Lower leg skin (tissue), 3 donors: ENCODE results near the gene EFS.

Source experiments
- CTCF ChIP-seq, 3 donors: fragments of 450-650 bp; IDR thresholded peaks; one replicate each; pipeline ENCODE4 v1.5.1; 2016; ENCODE audit warnings: antibody characterized with exemption in 3 of 3, mild to moderate bottlenecking in 3 of 3, moderate library complexity in 2 of 3
- POLR2A ChIP-seq, 2 donors: fragments of 450-650 bp; IDR thresholded peaks; one replicate each; pipeline ENCODE4 v1.6.1; 2016 to 2017; ENCODE audit warnings: antibody characterized with exemption in 2 of 2, mild to moderate bottlenecking in 1 of 2, moderate library complexity in 1 of 2

- TF ChIP-seq CTCF (IDR thresholded peaks at IDR 0.05): no peak
- TF ChIP-seq POLR2A (IDR thresholded peaks at IDR 0.05): no peak
Measured at GRCh38 chr14:23398348-23398747, 33.4 kb upstream of the EFS start.
